Mesothelial cell of epicardium (in vitro differentiated cells): ENCODE results near the gene LIPM. TPM values are rescaled to one million over a fixed set of nuclear protein-coding genes. Genes with fewer than 3 reads are reported as not detected.
A peak's percentile ranks its signal among the peaks of the same experiment; 100 is the strongest.

Experiments
- DNase-seq, 2 experiments: peaks; one replicate each; pipeline ENCODE4 v3.0.0; 2021; ENCODE audit warnings: low spot score in 2 of 2; ENCODE audit not compliant: unreplicated experiment in 2 of 2
- H3K27ac Mint-ChIP-seq: 2 replicates; pipeline ENCODE4 v1.8.0; 2021; ENCODE audit warnings: mixed read lengths
- H3K27me3 Mint-ChIP-seq: 2 replicates; pipeline ENCODE4 v1.8.0; 2021; ENCODE audit warnings: low read depth, mixed read lengths
- H3K36me3 Mint-ChIP-seq: 2 replicates; pipeline ENCODE4 v1.8.0; 2021; ENCODE audit warnings: mixed read lengths
- H3K4me1 Mint-ChIP-seq: 2 replicates; pipeline ENCODE4 v1.8.0; 2021; ENCODE audit warnings: mixed read lengths
- H3K4me3 Mint-ChIP-seq: 2 replicates; pipeline ENCODE4 v1.8.0; 2021; ENCODE audit warnings: mild to moderate bottlenecking, moderate library complexity, mixed read lengths
- H3K9me3 Mint-ChIP-seq: 2 replicates; pipeline ENCODE4 v1.8.0; 2021; ENCODE audit warnings: mixed read lengths
- total RNA-seq: library from RNA; stranded (reverse); gene quantifications from 3 replicates; pipeline ENCODE4 v1.2.1, GENCODE V29; 2021
- TF ChIP-seq, protein P1 (sequence below): fragments of 200-600 bp; sonication (generic); IDR thresholded peaks from one replicate; pipeline ENCODE4 v1.5.0; 2021; ENCODE audit warnings: antibody characterized with exemption; ENCODE audit not compliant: unreplicated experiment

The LIPM gene
- total RNA-seq, 1 donor from 2014 or later: not detected

DNA sequence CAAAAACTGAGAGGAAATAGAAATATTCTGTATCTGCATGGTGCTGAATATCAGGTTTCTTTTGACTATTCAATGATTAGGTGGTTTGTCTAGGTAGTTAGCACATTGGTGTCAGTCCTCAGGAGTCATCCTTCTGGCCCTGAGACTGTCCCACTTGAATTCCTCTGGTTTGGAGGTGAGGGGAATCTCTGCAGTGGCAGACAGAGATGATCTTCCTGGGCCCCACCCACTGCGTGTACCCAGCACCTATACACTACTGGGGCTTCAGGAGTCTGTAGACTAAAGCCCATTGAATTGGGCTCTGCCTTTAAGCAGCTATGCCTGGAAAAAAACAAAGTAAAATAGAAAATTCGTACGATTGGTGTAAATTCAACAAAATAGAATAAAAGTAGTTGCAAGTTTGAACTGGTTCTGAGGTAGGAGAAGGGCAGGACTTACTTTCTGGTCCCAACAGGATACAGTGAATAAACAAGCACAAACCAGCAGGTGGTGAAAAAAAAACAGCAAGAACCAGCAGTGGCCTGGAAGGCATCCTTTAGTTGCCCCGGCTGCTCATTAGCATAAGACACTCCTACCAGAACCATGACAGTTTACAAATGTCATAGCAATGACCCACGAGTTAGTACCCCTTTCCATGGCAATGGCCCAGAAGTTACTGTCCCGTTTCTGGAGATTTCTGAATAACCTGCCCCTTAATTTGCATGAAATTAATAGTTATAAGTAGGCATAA is 1.7 kb downstream of the LIPM start:
- Mint-ChIP-seq H3K9me3 (no peaks in the 10 kb centered on the region), H3K27ac (no peak overlapping the region), H3K4me1 (peaks cover 3% of the 10 kb centered on the region), H3K36me3 (no peaks in the 10 kb centered on the region), H3K27me3 (no peaks in the 10 kb centered on the region), H3K4me3 (no peak overlapping the region)
- DNase-seq: no peak
- TF ChIP-seq, protein P1, sequence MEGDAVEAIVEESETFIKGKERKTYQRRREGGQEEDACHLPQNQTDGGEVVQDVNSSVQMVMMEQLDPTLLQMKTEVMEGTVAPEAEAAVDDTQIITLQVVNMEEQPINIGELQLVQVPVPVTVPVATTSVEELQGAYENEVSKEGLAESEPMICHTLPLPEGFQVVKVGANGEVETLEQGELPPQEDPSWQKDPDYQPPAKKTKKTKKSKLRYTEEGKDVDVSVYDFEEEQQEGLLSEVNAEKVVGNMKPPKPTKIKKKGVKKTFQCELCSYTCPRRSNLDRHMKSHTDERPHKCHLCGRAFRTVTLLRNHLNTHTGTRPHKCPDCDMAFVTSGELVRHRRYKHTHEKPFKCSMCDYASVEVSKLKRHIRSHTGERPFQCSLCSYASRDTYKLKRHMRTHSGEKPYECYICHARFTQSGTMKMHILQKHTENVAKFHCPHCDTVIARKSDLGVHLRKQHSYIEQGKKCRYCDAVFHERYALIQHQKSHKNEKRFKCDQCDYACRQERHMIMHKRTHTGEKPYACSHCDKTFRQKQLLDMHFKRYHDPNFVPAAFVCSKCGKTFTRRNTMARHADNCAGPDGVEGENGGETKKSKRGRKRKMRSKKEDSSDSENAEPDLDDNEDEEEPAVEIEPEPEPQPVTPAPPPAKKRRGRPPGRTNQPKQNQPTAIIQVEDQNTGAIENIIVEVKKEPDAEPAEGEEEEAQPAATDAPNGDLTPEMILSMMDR: no peak

DNA sequence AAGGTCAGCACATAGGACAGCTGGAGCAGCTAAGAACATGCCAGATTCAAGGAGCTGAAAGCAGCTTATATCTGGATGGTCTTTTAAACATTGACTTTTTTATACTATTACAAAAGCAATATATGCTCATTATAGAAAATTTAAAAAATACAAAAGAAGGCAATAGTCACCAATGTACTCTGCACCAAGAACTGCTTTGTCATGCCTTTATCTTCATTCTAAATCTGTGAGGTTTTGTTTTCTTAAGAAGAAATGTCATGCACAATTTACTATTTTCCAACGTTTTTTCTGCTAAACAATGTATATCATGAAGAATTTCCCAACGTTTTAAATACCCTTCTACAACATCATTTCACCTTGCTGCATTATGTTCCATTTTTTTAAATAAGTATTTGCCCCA is 2.8 kb downstream of the LIPM start:
- Mint-ChIP-seq H3K4me3 (no peak overlapping the region), H3K27ac (no peak overlapping the region), H3K9me3 (no peaks in the 10 kb centered on the region), H3K4me1 (peaks cover 3% of the 10 kb centered on the region), H3K27me3 (peaks cover under 1% of the 10 kb centered on the region), H3K36me3 (no peaks in the 10 kb centered on the region)
- TF ChIP-seq, protein P1: no peak
- DNase-seq: no peak

DNA sequence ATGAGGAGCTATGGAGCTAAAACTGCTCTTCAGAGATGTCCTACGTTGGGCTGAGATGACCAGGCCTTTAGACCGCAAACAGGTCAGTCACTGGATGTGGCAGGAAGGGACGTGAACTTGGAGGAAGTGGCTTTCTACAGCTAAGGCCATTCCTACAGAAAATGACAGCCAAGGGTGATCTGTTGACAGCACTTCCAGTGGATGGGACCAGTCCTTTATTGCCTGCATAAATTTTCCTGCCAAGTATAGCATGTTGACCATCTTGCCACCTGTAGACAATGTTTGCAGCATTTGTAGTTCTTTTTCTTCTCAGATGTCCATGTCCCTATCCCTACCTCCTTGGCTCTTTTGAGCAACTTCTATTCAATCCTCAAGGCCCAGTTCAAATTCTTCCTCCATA is 3.4 kb downstream of the LIPM start:
- DNase-seq: no peak
- H3K27me3 Mint-ChIP-seq: peaks cover 7% of the 10 kb centered on the region
- H3K9me3 Mint-ChIP-seq: no peaks in the 10 kb centered on the region
- H3K36me3 Mint-ChIP-seq: no peaks in the 10 kb centered on the region
- no peak overlapping the region for H3K27ac Mint-ChIP-seq
- TF ChIP-seq, protein P1: no peak
- H3K4me1 Mint-ChIP-seq: peaks cover 3% of the 10 kb centered on the region
- no peak overlapping the region for H3K4me3 Mint-ChIP-seq

DNA sequence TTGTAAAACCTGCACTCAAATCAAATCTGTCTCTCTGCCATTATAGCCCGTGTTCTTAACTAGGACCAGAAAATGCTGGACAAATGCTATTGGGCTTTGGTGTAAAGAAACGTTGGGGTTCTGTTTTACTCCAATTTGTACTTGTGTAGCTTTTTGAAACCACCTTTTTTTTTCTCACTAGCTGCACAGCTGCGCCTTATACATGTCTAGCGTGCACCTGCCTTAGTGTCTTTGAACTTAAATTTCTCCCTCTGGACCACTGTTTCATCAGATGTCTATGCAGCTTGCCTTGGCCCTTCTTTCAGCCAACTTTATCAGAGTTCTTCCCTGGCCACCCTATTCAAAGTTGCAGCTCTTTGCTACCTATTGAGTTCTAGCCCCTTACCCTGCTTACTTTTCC is 7.1 kb downstream of the LIPM start:
- Mint-ChIP-seq H3K36me3 (no peaks in the 10 kb centered on the region), H3K9me3 (no peaks in the 10 kb centered on the region), H3K4me3 (no peak overlapping the region), H3K4me1 (peaks cover 11% of the 10 kb centered on the region), H3K27ac (no peak overlapping the region), H3K27me3 (peaks cover 15% of the 10 kb centered on the region)
- TF ChIP-seq, protein P1: no peak
- no peak for DNase-seq

DNA sequence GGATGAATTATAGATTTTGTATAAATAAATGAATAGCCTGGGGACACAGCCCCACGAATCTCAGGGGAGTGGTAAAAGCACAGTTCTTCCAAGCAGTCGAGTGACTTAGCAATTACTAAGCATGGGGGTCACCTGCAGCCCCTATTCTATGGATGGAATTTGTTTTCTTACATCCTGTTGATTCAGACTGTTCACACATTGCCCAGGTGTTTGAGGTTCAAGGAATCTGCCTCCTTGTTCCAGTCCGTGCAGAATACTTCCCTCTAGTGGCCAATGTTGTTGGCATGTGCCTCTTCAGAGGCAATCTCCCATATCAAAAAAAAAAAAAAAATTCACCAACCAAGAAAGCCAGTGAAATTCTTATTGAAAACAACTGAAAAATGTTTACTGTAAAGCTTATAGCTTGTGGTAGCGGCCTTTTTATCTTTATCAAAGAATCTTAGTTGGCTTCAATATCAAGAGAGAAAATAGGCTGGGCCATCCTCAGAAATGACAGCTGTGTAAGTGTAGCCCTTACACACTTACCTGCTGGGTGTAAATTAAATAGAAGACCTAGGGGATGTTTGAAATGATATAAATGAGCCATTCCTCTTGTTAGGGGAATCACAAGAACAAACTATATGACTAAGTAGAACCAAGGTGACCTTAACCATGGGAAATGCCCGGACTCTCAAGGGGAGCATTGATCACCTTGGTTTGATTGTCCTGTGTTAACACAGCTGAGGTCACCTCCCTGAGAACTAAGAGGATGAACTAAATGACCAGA is 7.8 kb downstream of the LIPM start:
- no peak for DNase-seq
- no peak overlapping the region for H3K27ac Mint-ChIP-seq

More for the DNA sequence above, 7.8 kb downstream of the LIPM start:
- Mint-ChIP-seq H3K36me3 (no peaks in the 10 kb centered on the region), H3K27me3 (peaks cover 18% of the 10 kb centered on the region), H3K9me3 (no peaks in the 10 kb centered on the region), H3K4me1 (peaks cover 11% of the 10 kb centered on the region), H3K4me3 (no peak overlapping the region)
- TF ChIP-seq, protein P1: peak; percentile 73
